CD14-positive monocyte (primary cell): Measurements from ENCODE around the gene SCYGR3. TPM values are rescaled to one million over a fixed set of nuclear protein-coding genes. Genes with fewer than 3 reads are reported as not detected.

Experiments
- DNase-seq, 3 donors: peaks; one replicate each; pipeline ENCODE4 v3.0.0-alpha.2; 2011 to 2022
- H2AFZ ChIP-seq: 2 replicates; pipeline ENCODE4 v1.6.0; 2012; ENCODE audit warnings: mild to moderate bottlenecking, low read depth, low read length, inconsistent platforms; ENCODE audit not compliant: insufficient read depth, poor library complexity, severe bottlenecking
- H3K27ac ChIP-seq, 2 donors: 1 replicate in 1 of 2; 2 replicates in 1 of 2; pipeline ENCODE4 v1.5.1; 2012 to 2013; ENCODE audit warnings: low read length in 2 of 2, control low read depth in 1 of 2, inconsistent platforms in 1 of 2, low read depth in 1 of 2, mild to moderate bottlenecking in 1 of 2
- H3K27me3 ChIP-seq, 2 donors: one replicate each; pipeline versions ENCODE4 v1.6.0 to v1.6.1; 2011 to 2013; ENCODE audit warnings: low read length in 2 of 2; ENCODE audit not compliant: control insufficient read depth in 2 of 2, insufficient read depth in 2 of 2
- H3K36me3 ChIP-seq, 2 donors: replicated peaks in 1 of 2; 1 replicate in 1 of 2; 2 replicates in 1 of 2; pipeline versions ENCODE4 v1.5.1 to v1.6.1; 2012 to 2013; ENCODE audit warnings: low read length in 2 of 2, control low read depth in 1 of 2, inconsistent platforms in 1 of 2, mild to moderate bottlenecking in 1 of 2; ENCODE audit not compliant: insufficient read depth in 2 of 2, control insufficient read depth in 1 of 2
- H3K4me1 ChIP-seq, 2 donors: 1 replicate in 1 of 2; 2 replicates in 1 of 2; pipeline versions ENCODE4 v1.5.1 to v1.6.1; 2012 to 2013; ENCODE audit warnings: low read length in 2 of 2, control low read depth in 1 of 2, inconsistent platforms in 1 of 2, mild to moderate bottlenecking in 1 of 2, moderate library complexity in 1 of 2; ENCODE audit not compliant: insufficient read depth in 2 of 2, control insufficient read depth in 1 of 2
- H3K4me2 ChIP-seq: replicated peaks from 2 replicates; pipeline ENCODE3; 2012; ENCODE audit warnings: low read length, moderate library complexity, mild to moderate bottlenecking; ENCODE audit not compliant: poor library complexity, severe bottlenecking; ENCODE audit errors: extremely low read depth
- H3K4me3 ChIP-seq, 3 experiments: fragments of 200-600 bp in 1 of 3; sonication (generic) in 1 of 3; replicated peaks in 1 of 3; 1 replicate in 2 of 3; 2 replicates in 1 of 3; pipeline ENCODE4 v1.5.1; 2011 to 2013; ENCODE audit warnings: low read length in 3 of 3, mild to moderate bottlenecking in 3 of 3, control low read depth in 2 of 3, low read depth in 2 of 3, inconsistent platforms in 1 of 3, moderate library complexity in 1 of 3
- H3K79me2 ChIP-seq: 2 replicates; pipeline ENCODE4 v1.6.0; 2012; ENCODE audit warnings: mild to moderate bottlenecking, control low read depth, inconsistent platforms, low read length, moderate library complexity; ENCODE audit not compliant: insufficient read depth
- H3K9ac ChIP-seq: 2 replicates; pipeline ENCODE4 v1.6.0; 2017; ENCODE audit warnings: low read length, mild to moderate bottlenecking; ENCODE audit not compliant: insufficient read depth, poor library complexity, severe bottlenecking
- H3K9me3 ChIP-seq, 2 donors: replicated peaks in 1 of 2; 1 replicate in 1 of 2; 2 replicates in 1 of 2; pipeline versions ENCODE4 v1.5.1 to v1.6.1; 2012 to 2013; ENCODE audit warnings: low read length in 2 of 2, control low read depth in 1 of 2; ENCODE audit not compliant: control insufficient read depth in 1 of 2, insufficient read depth in 1 of 2
- H4K20me1 ChIP-seq: 2 replicates; pipeline ENCODE4 v1.6.0; 2012; ENCODE audit warnings: mild to moderate bottlenecking, low read length, control low read depth, moderate library complexity; ENCODE audit not compliant: insufficient read depth
- H3K27ac Mint-ChIP-seq, 7 donors: one replicate each; pipeline ENCODE4 v1.8.0; 2020; ENCODE audit warnings: mild to moderate bottlenecking in 7 of 7, mixed read lengths in 7 of 7, moderate library complexity in 6 of 7, inconsistent platforms in 2 of 7
- H3K27me3 Mint-ChIP-seq, 3 donors: one replicate each; pipeline ENCODE4 v1.8.0; 2021 to 2022; ENCODE audit warnings: low read depth in 3 of 3, mild to moderate bottlenecking in 3 of 3, mixed read lengths in 3 of 3, moderate library complexity in 3 of 3, inconsistent platforms in 1 of 3
- H3K36me3 Mint-ChIP-seq, 2 donors: one replicate each; pipeline ENCODE4 v1.8.0; 2020; ENCODE audit warnings: mixed read lengths in 2 of 2, inconsistent platforms in 1 of 2, mild to moderate bottlenecking in 1 of 2
- H3K4me1 Mint-ChIP-seq: one replicate; pipeline ENCODE4 v1.8.0; 2020; ENCODE audit warnings: mild to moderate bottlenecking, mixed read lengths
- H3K4me3 Mint-ChIP-seq, 2 donors: one replicate each; pipeline ENCODE4 v1.8.0; 2020; ENCODE audit warnings: mild to moderate bottlenecking in 2 of 2, mixed read lengths in 2 of 2, moderate library complexity in 1 of 2
- H3K9me3 Mint-ChIP-seq, 7 donors: one replicate each; pipeline ENCODE4 v1.8.0; 2020 to 2022; ENCODE audit warnings: mixed read lengths in 7 of 7, mild to moderate bottlenecking in 6 of 7, moderate library complexity in 6 of 7, inconsistent platforms in 2 of 7
- WGBS: methylation state at CpG from one replicate; pipeline ENCODE4 v1.1.5; 2013; ENCODE audit warnings: missing lambda C conversion rate; ENCODE audit not compliant: insufficient coverage; 5-methylcytosine and 5-hydroxymethylcytosine counted together
- intact Hi-C, 2 donors: fragments of 100-400 bp; cut with micrococcal nuclease; formaldehyde crosslinking; loops; one replicate each; pipeline versions ENCODE4 v1.15.0 to v1.15.1; 2023
- polyA plus RNA-seq, 3 donors: library from polyadenylated mRNA; depleted of rRNA in 1 of 3; unstranded in 2 of 3; stranded (reverse) in 1 of 3; fragments of 300-500 nt in 2 of 3; fragments of >200 nt in 1 of 3; fragmentation: Illumina TruSeq in 2 of 3; gene quantifications; 1 replicate in 2 of 3; 2 replicates in 1 of 3; pipeline ENCODE4 v1.2.3, GENCODE V29; 2012 to 2021
- TF ChIP-seq, protein P1 (sequence below): fragments of 200-600 bp; IDR thresholded peaks from one replicate; pipeline ENCODE4 v1.8.0; 2022; ENCODE audit warnings: antibody characterized with exemption, mild to moderate bottlenecking

SCYGR3 gene
- polyA plus RNA-seq, 3 donors = not detected

DNA sequence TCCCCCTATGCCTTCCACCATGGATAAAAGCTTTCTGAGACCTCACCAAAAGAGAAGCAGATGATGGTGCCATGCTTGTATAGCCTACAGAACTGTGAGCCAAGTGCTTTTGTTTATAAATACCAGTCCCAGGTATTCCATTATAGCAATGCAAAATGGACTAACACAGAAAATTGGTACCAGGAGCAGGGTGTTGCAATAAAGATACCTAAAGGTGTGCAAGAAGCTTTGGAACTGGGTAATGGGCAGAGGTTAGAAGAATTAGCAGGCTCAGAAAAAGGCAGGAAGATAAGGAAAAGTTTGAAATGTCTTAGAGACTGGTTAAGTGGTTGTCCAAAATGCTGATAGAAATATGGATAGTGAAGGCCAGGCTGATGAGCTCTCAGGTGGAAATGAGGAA lies 32.3 kb downstream of the SCYGR3 start:
- H4K20me1 ChIP-seq = no peaks in the 10 kb centered on the region
- H3K27me3 ChIP-seq = no peaks in the 10 kb centered on the region
- no peaks in the 10 kb centered on the region for H3K79me2 ChIP-seq
- Mint-ChIP-seq H3K4me3 (no peak overlapping the region), H3K36me3 (no peaks in the 10 kb centered on the region), H3K9me3 (peaks cover 8 to 17% (median 14%) of the 10 kb centered on the region in 7 donors), H3K27me3 (peaks cover 3 to 7% (median 4%) of the 10 kb centered on the region in 3 donors), H3K27ac (no peak overlapping the region), H3K4me1 (no peaks in the 10 kb centered on the region)
- peaks cover 12 to 13% of the 10 kb centered on the region in 2 donors for H3K9me3 ChIP-seq
- H3K4me3 ChIP-seq = no peak overlapping the region
- H3K27ac ChIP-seq = no peak overlapping the region
- no peak overlapping the region for H3K4me2 ChIP-seq
- TF ChIP-seq, protein P1, sequence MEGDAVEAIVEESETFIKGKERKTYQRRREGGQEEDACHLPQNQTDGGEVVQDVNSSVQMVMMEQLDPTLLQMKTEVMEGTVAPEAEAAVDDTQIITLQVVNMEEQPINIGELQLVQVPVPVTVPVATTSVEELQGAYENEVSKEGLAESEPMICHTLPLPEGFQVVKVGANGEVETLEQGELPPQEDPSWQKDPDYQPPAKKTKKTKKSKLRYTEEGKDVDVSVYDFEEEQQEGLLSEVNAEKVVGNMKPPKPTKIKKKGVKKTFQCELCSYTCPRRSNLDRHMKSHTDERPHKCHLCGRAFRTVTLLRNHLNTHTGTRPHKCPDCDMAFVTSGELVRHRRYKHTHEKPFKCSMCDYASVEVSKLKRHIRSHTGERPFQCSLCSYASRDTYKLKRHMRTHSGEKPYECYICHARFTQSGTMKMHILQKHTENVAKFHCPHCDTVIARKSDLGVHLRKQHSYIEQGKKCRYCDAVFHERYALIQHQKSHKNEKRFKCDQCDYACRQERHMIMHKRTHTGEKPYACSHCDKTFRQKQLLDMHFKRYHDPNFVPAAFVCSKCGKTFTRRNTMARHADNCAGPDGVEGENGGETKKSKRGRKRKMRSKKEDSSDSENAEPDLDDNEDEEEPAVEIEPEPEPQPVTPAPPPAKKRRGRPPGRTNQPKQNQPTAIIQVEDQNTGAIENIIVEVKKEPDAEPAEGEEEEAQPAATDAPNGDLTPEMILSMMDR = no peak
- H2AFZ ChIP-seq = no peak overlapping the region
- intact Hi-C loops = no loop called here
- no peaks in the 10 kb centered on the region for H3K4me1 ChIP-seq
- no peak overlapping the region for H3K9ac ChIP-seq
- no peaks in the 10 kb centered on the region for H3K36me3 ChIP-seq
- no peak for DNase-seq

DNA sequence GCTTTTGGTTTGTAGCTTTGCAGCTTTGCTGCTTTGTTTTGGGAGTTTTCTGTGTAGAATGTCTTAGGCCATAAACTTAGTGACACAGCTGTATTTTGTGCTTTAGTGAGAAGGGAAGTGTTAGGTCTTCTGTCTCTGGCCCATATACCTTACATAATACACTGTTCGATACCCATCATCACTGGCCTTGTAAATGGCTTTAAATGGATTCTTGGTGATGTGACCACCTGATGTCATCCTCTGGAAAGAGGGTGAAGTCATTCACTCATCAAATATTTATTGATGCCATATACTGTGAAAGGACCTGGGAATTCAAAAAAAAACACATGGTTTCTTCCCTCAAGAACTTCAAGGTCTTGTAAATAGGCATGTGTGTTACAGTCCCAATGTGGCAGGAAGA lies 34.8 kb downstream of the SCYGR3 start:
- TF ChIP-seq, protein P1 = no peak
- no peak overlapping the region for H3K4me3 ChIP-seq
- no peaks in the 10 kb centered on the region for H3K36me3 Mint-ChIP-seq
- no peak overlapping the region for H3K4me2 ChIP-seq
- no CpG with 5 or more reads among the region's 1 CpG for WGBS
- H3K36me3 ChIP-seq = no peaks in the 10 kb centered on the region
- DNase-seq = no peak
- H2AFZ ChIP-seq = no peak overlapping the region
- no peaks in the 10 kb centered on the region for H3K27me3 ChIP-seq
- peaks cover 12 to 13% of the 10 kb centered on the region in 2 donors for H3K9me3 ChIP-seq
- intact Hi-C loops = no loop called here
- H3K27ac Mint-ChIP-seq = no peak overlapping the region
- no peaks in the 10 kb centered on the region for H3K4me1 ChIP-seq
- H3K4me1 Mint-ChIP-seq = no peaks in the 10 kb centered on the region
- H3K79me2 ChIP-seq = no peaks in the 10 kb centered on the region
- peaks cover 0 to 7% (median 3%) of the 10 kb centered on the region in 3 donors for H3K27me3 Mint-ChIP-seq
- H4K20me1 ChIP-seq = no peaks in the 10 kb centered on the region
- peaks cover 8 to 17% (median 14%) of the 10 kb centered on the region in 7 donors for H3K9me3 Mint-ChIP-seq
- no peak overlapping the region for H3K9ac ChIP-seq
- no peak overlapping the region for H3K4me3 Mint-ChIP-seq
- H3K27ac ChIP-seq = no peak overlapping the region
